T follicular helper cell (primary cell): Measurements from ENCODE around the gene MMP3.
"Not testable (repeated sequence)": the region's sequence is repeated elsewhere in the genome, so short reads cannot be mapped to it uniquely, and the experiment has no call there.

Experiments used
- DNase-seq: peaks from one replicate; pipeline ENCODE4 v3.0.0-alpha.2; 2020; ENCODE audit warnings: low read depth
- total RNA-seq, 2 experiments: gene quantifications; one replicate each; lab custom pipeline; 2026; lab: John Stamatoyannopoulos, UW

MMP3 gene
- 0 reads per million in 2 experiments for total RNA-seq

GRCh38 chr11:102843489-102843888 lies at the start of gene MMP3:
Gene MMP3 (minus strand): TSS chr11:102843609. CDS start chr11:102843546, 63 bp downstream.
- no peak for DNase-seq

- DNase-seq = no peak
Measured at GRCh38 chr11:102891736-102892135, 48.3 kb upstream of the MMP3 start.

- no peak for DNase-seq
Measured at GRCh38 chr11:102886999-102887398, 43.6 kb upstream of the MMP3 start.

- no peak for DNase-seq
Measured at GRCh38 chr11:102883141-102883540, 39.7 kb upstream of the MMP3 start.

- no peak for DNase-seq
Measured at GRCh38 chr11:102882389-102883024, 39.1 kb upstream of the MMP3 start.

- DNase-seq = no peak
Measured at GRCh38 chr11:102879801-102880200, 36.4 kb upstream of the MMP3 start.

- no peak for DNase-seq
Measured at GRCh38 chr11:102878595-102878994, 35.2 kb upstream of the MMP3 start.

- DNase-seq = no peak
Measured at GRCh38 chr11:102874852-102875251, 31.4 kb upstream of the MMP3 start, which contains the start of gene MMP12. Gene MMP12 (minus strand): TSS chr11:102874982. CDS start chr11:102874937, 45 bp downstream.

GRCh38 chr11:102869354-102869964 lies 26.1 kb upstream of the MMP3 start:
- not testable (repeated sequence) for DNase-seq

- no peak for DNase-seq
Measured at GRCh38 chr11:102868339-102868738, 24.9 kb upstream of the MMP3 start.

GRCh38 chr11:102864724-102865123 lies 21.3 kb upstream of the MMP3 start:
- DNase-seq = no peak

- DNase-seq = no peak
Measured at GRCh38 chr11:102853956-102854355, 10.5 kb upstream of the MMP3 start.

- DNase-seq = no peak
Measured at GRCh38 chr11:102853055-102853454, 9.6 kb upstream of the MMP3 start.

- no peak for DNase-seq
Measured at GRCh38 chr11:102850973-102851745, 7.8 kb upstream of the MMP3 start.

- DNase-seq = no peak
Measured at GRCh38 chr11:102849311-102849710, 5.9 kb upstream of the MMP3 start.

- no peak for DNase-seq
Measured at GRCh38 chr11:102846292-102846691, 2.9 kb upstream of the MMP3 start.

- no peak for DNase-seq
Measured at GRCh38 chr11:102842930-102843329, 479 bp downstream of the MMP3 start.

- no peak for DNase-seq
Measured at GRCh38 chr11:102840018-102840417, 3.4 kb downstream of the MMP3 start.

- no peak for DNase-seq
Measured at GRCh38 chr11:102837646-102838045, 5.8 kb downstream of the MMP3 start.

GRCh38 chr11:102837156-102837555 lies 6.3 kb downstream of the MMP3 start:
- DNase-seq = no peak

GRCh38 chr11:102836290-102836875 lies 7.0 kb downstream of the MMP3 start:
- DNase-seq = no peak

- DNase-seq = no peak
Measured at GRCh38 chr11:102833731-102834130, 9.7 kb downstream of the MMP3 start.

GRCh38 chr11:102832612-102833011 lies 10.8 kb downstream of the MMP3 start:
- DNase-seq = no peak
